GM23338 (cell line): ENCODE measurements around the gene ADAMTS17. TPM values are rescaled to one million over a fixed set of nuclear protein-coding genes. Genes with fewer than 3 reads are reported as not detected.

ENCODE experiments used
- ATAC-seq: fragments of 200-7000 bp; cut with Tn5 transposase; 3 replicates; pipeline ENCODE4 v1.9.1; 2020
- DNase-seq: peaks from one replicate; pipeline ENCODE4 v3.0.0-alpha.2; 2015; ENCODE audit warnings: low spot score
- H2AFZ ChIP-seq: fragments of 200-600 bp; sonication (generic); 2 replicates; pipeline ENCODE4 v1.8.0; 2016; ENCODE audit warnings: antibody characterized with exemption, mild to moderate bottlenecking, moderate library complexity
- H3F3A ChIP-seq: fragments of 200-600 bp; sonication (generic); replicated peaks from 2 replicates; pipeline ENCODE4 v1.8.0; 2017; ENCODE audit warnings: antibody characterized with exemption, mixed run types, low read depth
- H3K27ac ChIP-seq: fragments of 200-600 bp; sonication (generic); 2 replicates; pipeline ENCODE4 v1.6.1; 2016; ENCODE audit warnings: low read depth
- H3K27me3 ChIP-seq: fragments of 200-600 bp; sonication (generic); 2 replicates; pipeline ENCODE4 v1.8.0; 2016; ENCODE audit warnings: mild to moderate bottlenecking, mixed run types, moderate library complexity; ENCODE audit not compliant: insufficient read depth
- H3K36me3 ChIP-seq: fragments of 200-600 bp; sonication (generic); 2 replicates; pipeline ENCODE4 v1.8.0; 2016; ENCODE audit warnings: mild to moderate bottlenecking; ENCODE audit not compliant: insufficient read depth
- H3K4me1 ChIP-seq: fragments of 200-600 bp; sonication (generic); 2 replicates; pipeline ENCODE4 v1.8.0; 2016; ENCODE audit warnings: mild to moderate bottlenecking, moderate library complexity; ENCODE audit not compliant: insufficient read depth
- H3K4me2 ChIP-seq: fragments of 200-600 bp; sonication (generic); 2 replicates; pipeline ENCODE4 v1.7.1; 2017; ENCODE audit warnings: mixed run types
- H3K4me3 ChIP-seq: fragments of 200-600 bp; sonication (generic); 2 replicates; pipeline ENCODE4 v1.6.1; 2016; ENCODE audit warnings: mixed run types
- H3K79me2 ChIP-seq: fragments of 200-600 bp; sonication (generic); replicated peaks from 2 replicates; pipeline ENCODE4 v1.8.0; 2017; ENCODE audit warnings: mild to moderate bottlenecking; ENCODE audit not compliant: insufficient read depth
- H3K9me2 ChIP-seq: fragments of 200-600 bp; sonication (generic); 2 replicates; pipeline ENCODE4 v1.8.0; 2017; ENCODE audit not compliant: insufficient read depth
- H4K20me1 ChIP-seq: fragments of 200-600 bp; sonication (generic); replicated peaks from 2 replicates; pipeline ENCODE4 v1.8.0; 2017; ENCODE audit warnings: mild to moderate bottlenecking; ENCODE audit not compliant: insufficient read depth
- H3K27ac Mint-ChIP-seq: 2 replicates; pipeline ENCODE4 v1.8.0; 2020; ENCODE audit warnings: inconsistent platforms, mild to moderate bottlenecking, moderate library complexity, mixed read lengths
- H3K27me3 Mint-ChIP-seq: 3 replicates; pipeline ENCODE4 v1.8.0; 2022; ENCODE audit warnings: low read depth, mild to moderate bottlenecking, moderate library complexity, mixed read lengths, inconsistent platforms; ENCODE audit not compliant: insufficient read depth, poor library complexity
- H3K36me3 Mint-ChIP-seq: 3 replicates; pipeline ENCODE4 v1.8.0; 2021; ENCODE audit warnings: low read depth, mild to moderate bottlenecking, inconsistent platforms, moderate library complexity, mixed read lengths
- H3K4me1 Mint-ChIP-seq: 3 replicates; pipeline ENCODE4 v1.8.0; 2020; ENCODE audit warnings: mild to moderate bottlenecking, inconsistent platforms, mixed read lengths
- H3K4me3 Mint-ChIP-seq: 3 replicates; pipeline ENCODE4 v1.8.0; 2021; ENCODE audit warnings: moderate library complexity, mild to moderate bottlenecking, inconsistent platforms, mixed read lengths
- H3K9me3 Mint-ChIP-seq: 3 replicates; pipeline ENCODE4 v1.8.0; 2020; ENCODE audit warnings: moderate library complexity, mild to moderate bottlenecking, inconsistent platforms, mixed read lengths
- CREB1 ChIP-seq: fragments of 250-450 bp; sonication (Bioruptor Pico); IDR thresholded peaks from 2 replicates; pipeline ENCODE4 v1.5.0; 2020; ENCODE audit warnings: low read depth, mild to moderate bottlenecking, moderate library complexity
- CTCF ChIP-seq, 2 experiments: fragments of 200-600 bp in 1 of 2; sonication (generic) in 1 of 2; conservative IDR thresholded peaks; 2 replicates each; pipeline versions ENCODE4 v1.5.1 to v1.6.1; 2016 to 2017; ENCODE audit warnings: antibody characterized with exemption in 2 of 2, low read depth in 2 of 2, mild to moderate bottlenecking in 2 of 2, moderate library complexity in 1 of 2
- ETS1 ChIP-seq: IDR thresholded peaks from 2 replicates; pipeline ENCODE4 v1.6.1; 2016; ENCODE audit warnings: antibody characterized with exemption
- EZH2 ChIP-seq: fragments of 200-600 bp; sonication (generic); IDR thresholded peaks from one replicate; pipeline ENCODE4 v1.8.0; 2017; ENCODE audit warnings: antibody characterized with exemption, mild to moderate bottlenecking, low read depth; ENCODE audit not compliant: unreplicated experiment
- EZH2phosphoT487 ChIP-seq: fragments of 200-600 bp; sonication (generic); IDR thresholded peaks from one replicate; pipeline ENCODE4 v1.8.1; 2018; ENCODE audit warnings: antibody characterized with exemption; ENCODE audit not compliant: unreplicated experiment
- JUNB ChIP-seq: IDR thresholded peaks from one replicate; pipeline ENCODE4 v1.6.1; 2016; ENCODE audit warnings: antibody characterized with exemption; ENCODE audit not compliant: unreplicated experiment
- NANOG ChIP-seq: IDR thresholded peaks from 2 replicates; pipeline ENCODE4 v1.6.1; 2016; ENCODE audit warnings: antibody characterized with exemption, borderline replicate concordance
- STAT1 ChIP-seq: IDR thresholded peaks from one replicate; pipeline ENCODE4 v1.6.1; 2016; ENCODE audit warnings: antibody characterized with exemption; ENCODE audit not compliant: unreplicated experiment
- ZNF114 ChIP-seq: fragments of 250-450 bp; sonication (Bioruptor Pico); IDR thresholded peaks from 2 replicates; pipeline ENCODE4 v1.5.0; 2020; ENCODE audit warnings: mild to moderate bottlenecking, moderate library complexity
- polyA plus RNA-seq: library from polyadenylated mRNA; unstranded; fragments of >200 nt; fragmentation: Nextera tagmentation; extraction: Ambion mirVana; gene quantifications from 2 replicates; pipeline ENCODE4 v1.2.1, GENCODE V29; 2016
- total RNA-seq: library from RNA; depleted of rRNA; stranded (reverse); fragments of >200 nt; shearing (Covaris generic); gene quantifications from 2 replicates; pipeline ENCODE4 v1.2.3, GENCODE V29; 2014
- TF ChIP-seq, protein P1 (sequence below): IDR thresholded peaks from one replicate; pipeline ENCODE4 v1.6.1; 2018; ENCODE audit warnings: antibody characterized with exemption; ENCODE audit not compliant: unreplicated experiment

Gene ADAMTS17
- total and polyA plus RNA-seq, 2 experiments from 2014 or later, result 0.60 to 3.8 TPM

GRCh38 chr15:100234158-100235029, 107.4 kb downstream of the ADAMTS17 start:
- no peaks in the 10 kb centered on the region for H3K36me3 ChIP-seq
- no peak for TF ChIP-seq JUNB
- no peak for TF ChIP-seq EZH2phosphoT487
- TF ChIP-seq ETS1, result no peak
- no peak for TF ChIP-seq ZNF114 (CRISPR knock-in tag)
- no peak for TF ChIP-seq CREB1 (CRISPR knock-in tag)
- TF ChIP-seq, protein P1, sequence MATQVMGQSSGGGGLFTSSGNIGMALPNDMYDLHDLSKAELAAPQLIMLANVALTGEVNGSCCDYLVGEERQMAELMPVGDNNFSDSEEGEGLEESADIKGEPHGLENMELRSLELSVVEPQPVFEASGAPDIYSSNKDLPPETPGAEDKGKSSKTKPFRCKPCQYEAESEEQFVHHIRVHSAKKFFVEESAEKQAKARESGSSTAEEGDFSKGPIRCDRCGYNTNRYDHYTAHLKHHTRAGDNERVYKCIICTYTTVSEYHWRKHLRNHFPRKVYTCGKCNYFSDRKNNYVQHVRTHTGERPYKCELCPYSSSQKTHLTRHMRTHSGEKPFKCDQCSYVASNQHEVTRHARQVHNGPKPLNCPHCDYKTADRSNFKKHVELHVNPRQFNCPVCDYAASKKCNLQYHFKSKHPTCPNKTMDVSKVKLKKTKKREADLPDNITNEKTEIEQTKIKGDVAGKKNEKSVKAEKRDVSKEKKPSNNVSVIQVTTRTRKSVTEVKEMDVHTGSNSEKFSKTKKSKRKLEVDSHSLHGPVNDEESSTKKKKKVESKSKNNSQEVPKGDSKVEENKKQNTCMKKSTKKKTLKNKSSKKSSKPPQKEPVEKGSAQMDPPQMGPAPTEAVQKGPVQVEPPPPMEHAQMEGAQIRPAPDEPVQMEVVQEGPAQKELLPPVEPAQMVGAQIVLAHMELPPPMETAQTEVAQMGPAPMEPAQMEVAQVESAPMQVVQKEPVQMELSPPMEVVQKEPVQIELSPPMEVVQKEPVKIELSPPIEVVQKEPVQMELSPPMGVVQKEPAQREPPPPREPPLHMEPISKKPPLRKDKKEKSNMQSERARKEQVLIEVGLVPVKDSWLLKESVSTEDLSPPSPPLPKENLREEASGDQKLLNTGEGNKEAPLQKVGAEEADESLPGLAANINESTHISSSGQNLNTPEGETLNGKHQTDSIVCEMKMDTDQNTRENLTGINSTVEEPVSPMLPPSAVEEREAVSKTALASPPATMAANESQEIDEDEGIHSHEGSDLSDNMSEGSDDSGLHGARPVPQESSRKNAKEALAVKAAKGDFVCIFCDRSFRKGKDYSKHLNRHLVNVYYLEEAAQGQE, result no peak
- TF ChIP-seq NANOG, result no peak
- TF ChIP-seq EZH2, result no peak
- TF ChIP-seq STAT1, result no peak
- TF ChIP-seq CTCF (conservative IDR thresholded peaks at IDR 0.05; ENCODE audit: low read depth in 2 of 2), result no peak
- H3K27me3 Mint-ChIP-seq, result peaks cover 2% of the 10 kb centered on the region
- H3K4me1 Mint-ChIP-seq, result no peaks in the 10 kb centered on the region
- H3F3A ChIP-seq, result no peaks in the 10 kb centered on the region
- H2AFZ ChIP-seq, result no peak overlapping the region; the same call in 1 of the 2 replicates
- H4K20me1 ChIP-seq, result no peaks in the 10 kb centered on the region
- no peaks in the 10 kb centered on the region for H3K79me2 ChIP-seq
- no peaks in the 10 kb centered on the region for H3K4me1 ChIP-seq
- no peaks in the 10 kb centered on the region; the same call in 2 of the 3 replicates for H3K9me3 Mint-ChIP-seq
- H3K4me2 ChIP-seq, result no peak overlapping the region
- H3K4me3 ChIP-seq, result no peak overlapping the region
- no peaks in the 10 kb centered on the region for H3K9me2 ChIP-seq
- H3K27me3 ChIP-seq, result no peaks in the 10 kb centered on the region
- ATAC-seq (no peak), DNase-seq (no peak)
- no peak overlapping the region for H3K27ac ChIP-seq
- H3K36me3 Mint-ChIP-seq, result no peaks in the 10 kb centered on the region; the same call in 2 of the 3 replicates
- no peak overlapping the region for H3K27ac Mint-ChIP-seq
- H3K4me3 Mint-ChIP-seq, result no peak overlapping the region
